Measurements from ENCODE around the gene RAB31. TPM values are rescaled to one million over a fixed set of nuclear protein-coding genes. Genes with fewer than 3 reads are reported as not detected.

Gene RAB31
- total and polyA plus RNA-seq, 2 experiments from 2014 or later: 26.0 to 81.8 TPM

- WGBS (ENCODE audit: low lambda C conversion rate, missing lambda C conversion rate): 49% methylated on average over 8 of the region's 9 CpGs
- Histone ChIP-seq H3K27me3 (no peaks in the 10 kb centered on the region), H3K36me3 (replicated peaks; ENCODE audit: insufficient read depth, low read depth) (no peaks in the 10 kb centered on the region), H3K9me2 (replicated peaks; ENCODE audit: insufficient read depth) (no peaks in the 10 kb centered on the region), H3K9me3 (ENCODE audit: low read depth) (no peaks in the 10 kb centered on the region), H3K4me2 (peak overlapping the region; percentile 41), H2AFZ (peak overlapping the region; percentile 62), H4K20me1 (ENCODE audit: insufficient read depth, poor library complexity, severe bottlenecking) (no peaks in the 10 kb centered on the region), H3K79me2 (peaks cover 15% of the 10 kb centered on the region), H3K27ac (peak overlapping the region; percentile 86), H3K4me3 (no peak overlapping the region), H3K4me1 (ENCODE audit: insufficient read depth) (peaks cover 13% of the 10 kb centered on the region)
- TF ChIP-seq CTCF (IDR thresholded peaks at IDR 0.05; ENCODE audit: poor library complexity): no peak
- no peak for TF ChIP-seq EZH2 (IDR thresholded peaks at IDR 0.05; ENCODE audit: borderline replicate concordance)
- TF ChIP-seq EZH2phosphoT487 (IDR thresholded peaks at IDR 0.05; ENCODE audit: low read depth, severe bottlenecking, unreplicated experiment): no peak
- DNase-seq (ENCODE audit: low spot score): peak; percentile 64
These were observed 26.1 kb downstream of the RAB31 start for GRCh38 chr18:9734189-9734588.

GRCh38 chr18:9735238-9735637, 27.1 kb downstream of the RAB31 start:
- Histone ChIP-seq H3K4me2 (no peak overlapping the region), H3K9me3 (ENCODE audit: low read depth) (no peaks in the 10 kb centered on the region), H4K20me1 (ENCODE audit: insufficient read depth, poor library complexity, severe bottlenecking) (no peaks in the 10 kb centered on the region), H3K4me3 (no peak overlapping the region), H2AFZ (no peak overlapping the region), H3K27ac (no peak overlapping the region), H3K79me2 (peaks cover 9% of the 10 kb centered on the region), H3K27me3 (no peaks in the 10 kb centered on the region), H3K4me1 (ENCODE audit: insufficient read depth) (peaks cover 13% of the 10 kb centered on the region), H3K36me3 (replicated peaks; ENCODE audit: insufficient read depth, low read depth) (no peaks in the 10 kb centered on the region), H3K9me2 (replicated peaks; ENCODE audit: insufficient read depth) (no peaks in the 10 kb centered on the region)
- no peak for TF ChIP-seq EZH2 (IDR thresholded peaks at IDR 0.05; ENCODE audit: borderline replicate concordance)
- no peak for TF ChIP-seq CTCF (IDR thresholded peaks at IDR 0.05; ENCODE audit: poor library complexity)
- no peak for TF ChIP-seq EZH2phosphoT487 (IDR thresholded peaks at IDR 0.05; ENCODE audit: low read depth, severe bottlenecking, unreplicated experiment)
- WGBS (ENCODE audit: low lambda C conversion rate, missing lambda C conversion rate): 94% methylated on average over 9 of the region's 9 CpGs
- no peak for DNase-seq (ENCODE audit: low spot score)

GRCh38 chr18:9735879-9736278, 27.8 kb downstream of the RAB31 start:
- Histone ChIP-seq H3K9me3 (ENCODE audit: low read depth) (no peaks in the 10 kb centered on the region), H3K36me3 (replicated peaks; ENCODE audit: insufficient read depth, low read depth) (no peaks in the 10 kb centered on the region), H3K79me2 (peaks cover 3% of the 10 kb centered on the region), H4K20me1 (ENCODE audit: insufficient read depth, poor library complexity, severe bottlenecking) (no peaks in the 10 kb centered on the region), H3K4me3 (no peak overlapping the region), H3K27ac (no peak overlapping the region), H3K27me3 (no peaks in the 10 kb centered on the region), H2AFZ (no peak overlapping the region), H3K9me2 (replicated peaks; ENCODE audit: insufficient read depth) (no peaks in the 10 kb centered on the region), H3K4me2 (no peak overlapping the region), H3K4me1 (ENCODE audit: insufficient read depth) (peaks cover 13% of the 10 kb centered on the region)
- 73% methylated on average over 4 of the region's 4 CpGs for WGBS (ENCODE audit: low lambda C conversion rate, missing lambda C conversion rate)
- no peak for TF ChIP-seq CTCF (IDR thresholded peaks at IDR 0.05; ENCODE audit: poor library complexity)
- no peak for TF ChIP-seq EZH2phosphoT487 (IDR thresholded peaks at IDR 0.05; ENCODE audit: low read depth, severe bottlenecking, unreplicated experiment)
- TF ChIP-seq EZH2 (IDR thresholded peaks at IDR 0.05; ENCODE audit: borderline replicate concordance): no peak
- DNase-seq (ENCODE audit: low spot score): no peak
